Activated CD8-positive, alpha-beta memory T cell treated with anti-CD3 and anti-CD28 coated beads for 36 hours (primary cell): Measurements from ENCODE around the gene TREML4. TPM values are rescaled to one million over a fixed set of nuclear protein-coding genes. Genes with fewer than 3 reads are reported as not detected.

ENCODE experiments used
- CTCF ChIA-PET: fragments of 350-600 bp; sonication (Branson Sonifier 250); formaldehyde crosslinking; loops from one replicate; lab custom pipeline; 2021; ENCODE audit warnings: antibody characterized with exemption; lab: Charles Lee
- POLR2A ChIA-PET: fragments of 350-600 bp; sonication (Branson Sonifier 250); formaldehyde crosslinking; loops from one replicate; lab custom pipeline; 2021; ENCODE audit warnings: antibody characterized with exemption; lab: Charles Lee
- total RNA-seq, 2 experiments: library from RNA; stranded (reverse); gene quantifications; one replicate each; pipeline ENCODE4 v1.2.3, GENCODE V29; 2021

The TREML4 gene
- total RNA-seq, 2 experiments from 2014 or later = not detected

DNA sequence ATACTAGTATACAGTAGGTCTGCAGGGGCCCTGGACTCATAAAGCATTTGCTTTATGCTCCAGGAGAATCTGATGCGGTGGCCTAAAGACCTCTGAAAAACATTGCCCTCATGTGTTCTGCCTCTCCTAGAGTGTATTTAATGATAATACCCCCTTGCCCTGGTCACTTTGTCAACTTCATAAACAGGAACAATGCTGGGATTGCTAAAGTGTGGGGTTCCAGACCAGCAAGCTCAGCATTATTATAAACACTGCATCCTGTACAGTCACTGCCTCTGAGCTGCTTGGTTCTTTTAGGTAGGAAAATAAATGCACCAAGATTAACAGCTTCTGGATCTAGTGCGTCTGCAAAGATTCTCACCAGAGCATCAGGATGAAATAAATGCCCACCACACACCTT lies 46.1 kb downstream of the TREML4 start:
- CTCF ChIA-PET = no interaction called here
- POLR2A ChIA-PET = no interaction called here

DNA sequence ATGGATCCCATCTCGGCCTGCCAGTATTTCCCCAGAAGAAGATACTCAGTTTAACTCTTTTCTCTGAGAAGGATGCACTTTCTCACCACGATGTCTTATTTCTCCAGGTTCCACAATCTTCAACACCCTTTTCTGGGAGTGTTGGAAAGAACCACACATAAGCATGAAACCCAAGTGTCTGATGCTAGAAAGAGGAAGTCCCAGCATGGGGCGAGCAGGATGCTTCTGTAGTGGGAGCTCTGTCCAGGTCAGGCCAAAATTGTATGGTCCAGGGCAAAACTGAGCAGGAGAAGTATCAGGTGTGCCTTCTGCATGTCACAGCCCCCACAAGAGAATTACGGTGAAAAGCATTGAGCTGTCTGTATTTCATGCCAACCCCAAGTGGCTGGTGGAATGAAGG lies 47.3 kb downstream of the TREML4 start:
- CTCF ChIA-PET = no interaction called here
- POLR2A ChIA-PET = no interaction called here

DNA sequence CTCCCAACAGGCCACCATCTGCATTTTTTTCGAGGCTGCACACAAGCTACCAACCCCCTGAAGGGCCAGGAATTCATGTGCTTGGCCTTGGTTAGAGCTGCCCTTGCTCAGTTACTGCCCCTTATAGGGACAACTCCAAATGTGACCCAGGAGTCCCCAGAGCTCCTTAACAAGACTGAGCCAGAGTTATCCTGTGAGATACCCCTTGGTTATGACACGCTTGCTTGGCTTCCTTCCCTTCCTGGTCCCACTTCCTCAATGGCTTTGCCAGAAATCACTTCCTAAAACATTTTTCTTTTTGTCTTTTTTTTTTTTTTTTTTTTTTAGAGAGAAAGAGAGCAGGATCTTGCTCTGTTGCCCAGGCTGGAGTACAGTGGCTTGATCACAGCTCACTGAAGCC lies 49.5 kb downstream of the TREML4 start:
- ChIA-PET POLR2A (interaction anchor here (0.7 kb wide), 1 partner anchor 203 kb away, joined by 11 read pairs; no protein-coding TSS in a partner anchor), CTCF (no interaction called here)

DNA sequence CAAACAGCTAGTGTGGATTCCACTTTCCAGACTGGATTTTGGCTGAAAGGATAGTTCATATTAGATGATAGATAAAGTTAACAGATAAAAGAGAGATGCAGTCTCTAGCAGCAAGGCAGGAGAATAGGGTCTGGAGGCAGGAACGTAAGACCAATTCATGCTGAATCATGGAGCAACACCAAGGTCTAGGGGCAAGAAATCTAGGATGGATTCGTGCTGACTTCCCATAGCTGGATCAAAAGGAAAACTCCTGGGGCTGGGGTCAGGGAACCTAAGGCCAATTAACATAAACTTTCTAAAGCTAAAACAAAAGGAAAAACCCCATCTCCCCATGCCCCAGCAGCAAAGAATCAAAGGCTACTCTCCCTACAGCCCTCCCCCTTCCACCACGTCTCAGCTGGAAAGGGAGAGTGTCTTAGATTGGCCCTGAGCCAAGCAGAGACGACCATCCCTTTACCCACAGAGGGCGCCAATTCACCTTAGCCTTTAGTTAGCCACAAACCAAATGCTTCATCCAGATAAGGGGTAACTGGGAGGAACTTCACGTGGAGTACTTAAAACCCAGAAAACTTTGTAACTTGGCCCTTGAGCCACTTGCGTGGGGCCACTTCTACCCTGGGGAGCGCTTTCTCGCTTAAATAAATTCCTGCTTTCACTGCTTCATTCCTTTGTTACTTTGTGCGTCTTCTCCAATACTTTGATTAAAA lies 50.7 kb downstream of the TREML4 start:
- CTCF ChIA-PET = interaction anchor here (0.6 to 1.3 kb wide), 5 partner anchors 15 to 41 kb away, joined by 3 to 4 read pairs (median 3); no protein-coding TSS in a partner anchor
- POLR2A ChIA-PET = no interaction called here

DNA sequence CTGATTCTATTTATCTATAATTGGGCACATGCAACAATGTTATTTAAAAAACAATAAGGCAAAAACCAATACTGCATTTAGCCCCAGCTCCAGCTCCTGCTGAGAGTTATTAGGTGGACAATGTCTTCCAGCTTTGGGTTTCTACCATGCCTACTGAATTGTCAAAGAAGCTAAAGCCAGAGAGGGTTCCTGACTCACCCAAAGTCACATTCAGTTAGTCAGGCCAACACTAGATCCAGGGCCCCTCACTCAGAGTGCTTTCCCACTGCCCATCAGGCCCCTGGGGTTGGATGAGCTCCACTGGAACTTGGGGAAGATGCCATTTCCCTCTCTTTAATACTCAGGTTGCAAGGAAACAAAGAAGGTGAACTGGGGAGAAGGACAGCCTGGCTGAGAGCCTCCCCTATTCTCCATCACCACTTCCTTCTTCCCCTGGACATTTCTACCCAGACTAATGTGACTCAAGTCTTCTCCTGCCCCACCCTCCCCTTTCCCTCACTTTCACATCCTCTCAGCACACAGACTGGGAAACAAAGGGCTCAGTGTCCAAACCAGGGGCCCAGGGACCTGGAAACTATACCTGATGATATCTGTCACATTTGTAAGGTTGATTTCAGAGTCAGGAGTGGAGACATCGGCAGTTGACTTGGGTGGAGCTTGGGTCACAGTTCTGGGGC lies 52.4 kb downstream of the TREML4 start:
- ChIA-PET POLR2A (no interaction called here), CTCF (no interaction called here)

DNA sequence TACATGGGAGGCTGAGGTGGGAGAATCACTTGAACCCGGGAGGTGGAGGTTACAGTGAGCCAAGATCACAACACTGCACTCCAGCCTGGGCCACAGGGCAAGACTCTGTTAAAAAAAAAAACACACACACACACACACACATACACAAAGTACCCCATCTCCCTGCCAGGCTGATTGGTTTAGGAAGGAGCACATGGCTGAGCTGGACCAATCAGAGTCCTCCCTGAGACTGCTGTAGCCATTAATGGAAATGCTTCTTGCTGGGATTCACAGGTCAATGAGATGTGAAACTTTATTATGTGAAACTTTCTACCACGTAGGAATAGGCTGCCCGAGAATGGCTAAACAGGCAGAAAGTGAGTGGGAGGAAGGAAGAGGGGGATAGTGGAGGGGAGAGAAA lies 55.5 kb downstream of the TREML4 start:
- CTCF ChIA-PET = no interaction called here
- POLR2A ChIA-PET = no interaction called here

DNA sequence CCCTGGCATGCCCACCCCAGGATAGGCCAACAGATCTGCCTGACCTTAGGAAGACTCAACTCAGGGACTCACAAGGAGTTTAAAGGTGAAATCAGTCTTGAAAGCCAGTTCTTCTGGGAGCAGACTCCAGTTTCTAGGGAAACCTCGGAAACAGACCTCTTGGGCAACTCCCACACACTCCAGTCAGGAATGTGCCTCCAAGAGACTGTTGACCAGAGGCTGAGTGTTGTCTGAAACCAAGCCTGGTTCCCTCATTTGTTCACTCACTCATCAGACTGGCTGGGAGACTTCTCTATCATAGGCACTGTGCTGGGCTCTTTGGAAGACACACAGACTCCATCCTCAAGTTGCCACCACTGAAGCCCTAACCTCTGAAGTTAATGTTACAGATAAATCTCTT lies 56.6 kb downstream of the TREML4 start:
- ChIA-PET CTCF (no interaction called here), POLR2A (no interaction called here)

DNA sequence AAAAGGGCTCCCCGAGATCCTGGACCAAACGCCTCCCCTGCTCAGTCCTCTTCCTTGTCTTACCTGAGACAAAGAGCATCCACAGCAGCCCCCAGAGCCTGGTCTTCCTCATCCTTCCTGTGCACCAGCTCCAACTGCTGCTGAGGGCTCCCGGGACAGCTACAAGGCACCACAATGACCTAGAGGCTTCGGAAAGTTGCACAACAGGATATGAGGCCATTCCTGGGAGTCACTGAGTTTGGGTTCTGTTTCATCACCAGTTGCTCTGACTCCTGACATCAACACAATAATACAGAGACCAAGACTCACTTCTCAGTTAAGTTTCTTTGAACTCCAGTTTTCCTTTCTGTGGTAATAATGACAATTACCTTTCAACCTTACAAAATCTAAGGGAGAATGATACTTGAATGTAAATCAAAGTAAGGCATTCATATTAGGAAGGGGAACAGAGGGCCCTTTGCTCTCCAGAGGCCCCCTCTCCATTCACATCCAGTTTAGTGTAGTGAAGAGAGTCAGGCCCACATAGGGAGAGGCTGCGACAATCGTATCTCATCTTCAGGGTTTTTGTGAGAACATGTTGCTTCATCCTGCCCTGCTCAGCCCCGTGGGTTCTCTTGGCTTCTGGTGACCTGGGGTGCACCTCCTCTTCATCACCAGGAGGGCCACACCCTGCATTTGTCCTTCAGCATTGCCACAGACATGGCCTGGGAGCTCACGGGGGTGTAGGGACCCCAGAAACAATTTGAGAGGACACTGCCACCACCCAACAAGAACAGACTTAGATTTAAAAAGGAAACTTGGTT lies 58.6 kb downstream of the TREML4 start, which contains the start of gene TREM1:
TSS of gene TREM1 (minus strand) at position 139 of the 803 bp plus-strand sequence. CDS start at position 112, 27 bp downstream.
- ChIA-PET CTCF (interaction anchor here (1.0 kb wide), 1 partner anchor 51 kb away, joined by 3 read pairs; no protein-coding TSS in a partner anchor), POLR2A (no interaction called here)

DNA sequence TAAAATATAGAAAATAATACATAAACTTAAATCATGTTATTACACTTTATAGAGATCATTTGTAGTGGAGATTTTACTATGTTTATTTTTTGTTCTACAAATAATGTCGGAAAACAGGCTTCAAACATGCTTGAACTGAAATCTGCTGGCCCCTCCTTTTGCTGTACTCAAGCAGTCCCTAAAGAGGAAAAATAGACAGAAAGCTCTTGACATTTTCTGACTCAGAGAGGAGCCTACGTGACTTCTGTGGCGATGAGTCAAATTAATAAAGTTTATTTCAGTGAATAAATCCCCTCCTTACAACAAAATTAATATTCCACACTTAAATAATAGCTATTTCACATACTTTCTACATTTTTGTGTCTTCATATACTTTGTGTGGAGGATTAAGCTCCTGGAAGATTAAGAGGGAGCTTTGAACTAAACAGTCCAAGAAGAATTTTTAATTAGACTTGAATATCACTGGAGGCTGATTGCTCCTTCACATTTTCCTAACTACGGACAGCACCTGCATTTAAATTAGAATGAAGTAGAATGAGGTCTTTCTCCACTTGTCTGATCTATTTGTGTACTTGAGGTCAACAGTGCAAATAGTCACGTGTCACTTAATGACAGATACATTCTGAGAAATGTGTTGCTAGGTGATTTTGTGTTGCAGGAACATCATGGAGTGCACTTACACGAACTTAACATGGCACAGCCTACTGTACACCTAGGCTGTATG lies 60.0 kb downstream of the TREML4 start:
- CTCF ChIA-PET = no interaction called here
- POLR2A ChIA-PET = no interaction called here

Other genes with a start within 250 kb of the TREML4 start
- 1 to 10 TPM; 1.0 to 1.2 TPM for gene UNC5CL, start 189.1 kb upstream of the TREML4 start, total RNA-seq
- not detected for gene TSPO2, start 185.9 kb upstream of the TREML4 start, total RNA-seq
- not detected for gene APOBEC2, start 175.1 kb upstream of the TREML4 start, total RNA-seq
- gene OARD1, start 156.0 kb upstream of the TREML4 start, total RNA-seq = 10 to 100 TPM; 37.7 to 38.1 TPM
- 10 to 100 TPM; 26.8 to 27.1 TPM for gene NFYA, start 155.4 kb upstream of the TREML4 start, total RNA-seq
- not detected for gene TREML1, start 74.0 kb upstream of the TREML4 start, total RNA-seq
- gene TREM2, start 65.2 kb upstream of the TREML4 start, total RNA-seq = not detected
- gene TREML2, start 27.2 kb upstream of the TREML4 start, total RNA-seq = 1 to 10 TPM; 2.0 to 2.3 TPM
- not detected for gene TREM1, start 58.3 kb downstream of the TREML4 start, total RNA-seq
- gene NCR2, start 107.3 kb downstream of the TREML4 start, total RNA-seq = not detected